ENCODE measurements around the gene NSD2.

DNA sequence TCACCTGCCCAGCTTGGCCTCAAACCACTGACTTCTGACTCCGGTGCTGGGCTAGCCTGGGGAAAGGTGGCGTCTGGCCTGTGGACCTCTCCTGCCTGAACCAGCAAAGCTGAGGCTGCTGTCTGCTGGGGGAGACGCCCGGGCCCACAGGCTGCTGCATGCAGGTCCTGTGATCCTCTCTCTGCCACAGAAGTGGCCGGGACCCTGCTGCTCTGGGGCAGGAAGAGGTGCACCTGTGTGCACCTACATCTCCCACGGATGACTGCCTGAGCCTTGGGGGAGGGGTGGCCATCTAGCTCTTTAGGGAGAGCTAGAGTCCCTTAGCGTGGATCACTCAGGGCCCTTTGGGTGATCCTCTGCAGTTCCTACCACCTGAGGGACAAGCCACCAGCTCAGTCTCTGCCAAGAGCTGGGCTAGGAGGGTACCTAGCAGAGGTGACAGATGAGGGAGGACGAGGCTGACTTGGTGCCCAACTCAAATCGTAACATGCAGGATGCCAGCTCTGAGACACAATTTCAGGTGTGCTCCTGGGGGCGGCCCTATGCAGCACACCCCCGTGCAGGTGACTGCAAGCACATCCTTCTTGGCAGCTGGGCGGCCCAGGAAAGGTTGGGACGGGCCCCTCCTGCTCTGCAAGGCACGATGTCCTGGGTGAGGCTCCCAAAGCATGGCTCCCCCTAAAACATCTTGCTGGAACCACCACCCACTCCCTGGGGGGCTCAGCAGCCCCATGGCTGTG lies 37.7 kb upstream of the NSD2 start:
- no peak for TF ChIP-seq EZH2 (IDR thresholded peaks at IDR 0.05; ENCODE audit: borderline replicate concordance, low read depth, low read length, severe bottlenecking)
- TF ChIP-seq CTCF (IDR thresholded peaks at IDR 0.05; ENCODE audit: borderline replicate concordance, extremely low read depth, low read length, poor library complexity, severe bottlenecking) = no peak

Data from DND-41 (cell line).